A673 (cell line): ENCODE results near the gene ITGBL1. TPM values are rescaled to one million over a fixed set of nuclear protein-coding genes. Genes with fewer than 3 reads are reported as not detected.
A peak's percentile ranks its signal among the peaks of the same experiment; 100 is the strongest.

ENCODE experiments used
- BruUV-seq: library from RNA; stranded (reverse); fragments of 400-500 nt; replicated peaks from 2 replicates; lab custom pipeline; 2021; lab: Mats Ljungman, UMichigan
- CTCF ChIA-PET: fragments of 300-600 bp; sonication (Branson Sonifier 250); formaldehyde crosslinking; loops from one replicate; lab custom pipeline; 2022; ENCODE audit warnings: antibody characterized with exemption; lab: Charles Lee
- POLR2A ChIA-PET: fragments of 300-600 bp; sonication (Branson Sonifier 250); formaldehyde crosslinking; loops from one replicate; lab custom pipeline; 2022; ENCODE audit warnings: antibody characterized with exemption; ENCODE audit not compliant: low non-redundant PET; lab: Charles Lee
- DNase-seq: peaks from one replicate; pipeline ENCODE4 v3.0.0-alpha.2; 2015; ENCODE audit warnings: low spot score
- H3K27ac ChIP-seq: fragments of 200-600 bp; sonication (generic); 2 replicates; pipeline ENCODE4 v1.5.1; 2016; ENCODE audit warnings: mixed run types, low read depth, mild to moderate bottlenecking, mixed read lengths, antibody characterized with exemption, low read length; ENCODE audit not compliant: poor library complexity, severe bottlenecking
- H3K27me3 ChIP-seq: fragments of 200-600 bp; sonication (generic); replicated peaks from 2 replicates; pipeline ENCODE4 v1.6.1; 2017; ENCODE audit warnings: mixed run types, low read depth, mild to moderate bottlenecking, mixed read lengths, antibody characterized with exemption, low read length; ENCODE audit not compliant: insufficient read depth, poor library complexity
- H3K36me3 ChIP-seq: fragments of 200-600 bp; sonication (generic); 2 replicates; pipeline ENCODE4 v1.6.1; 2016; ENCODE audit warnings: mixed run types, mild to moderate bottlenecking, mixed read lengths, antibody characterized with exemption, low read length; ENCODE audit not compliant: insufficient read depth, poor library complexity, severe bottlenecking
- H3K4me1 ChIP-seq: fragments of 200-600 bp; sonication (generic); 2 replicates; pipeline ENCODE4 v1.6.1; 2017; ENCODE audit warnings: mixed run types, mild to moderate bottlenecking, mixed read lengths, antibody characterized with exemption, low read length; ENCODE audit not compliant: insufficient read depth, poor library complexity, severe bottlenecking
- H3K4me3 ChIP-seq: fragments of 200-600 bp; sonication (generic); 2 replicates; pipeline ENCODE4 v1.5.1; 2016; ENCODE audit warnings: low read depth, mixed run types, mild to moderate bottlenecking, mixed read lengths, low read length; ENCODE audit not compliant: poor library complexity, severe bottlenecking
- H3K9me3 ChIP-seq: fragments of 200-600 bp; sonication (generic); 2 replicates; pipeline ENCODE4 v1.6.1; 2016; ENCODE audit warnings: mixed run types, low read depth, mild to moderate bottlenecking, mixed read lengths, antibody characterized with exemption, low read length; ENCODE audit not compliant: poor library complexity, severe bottlenecking
- EZH2 ChIP-seq: fragments of 200-600 bp; sonication (generic); IDR thresholded peaks from 2 replicates; pipeline ENCODE4 v1.6.1; 2017; ENCODE audit warnings: borderline replicate concordance, low read depth, mild to moderate bottlenecking, mixed read lengths, antibody characterized with exemption, low read length; ENCODE audit not compliant: poor library complexity, severe bottlenecking
- intact Hi-C: fragments of 100-400 bp; cut with micrococcal nuclease; formaldehyde crosslinking; loops from one replicate; pipeline ENCODE4 v1.10.0; 2022; ENCODE audit not compliant: unreplicated experiment
- total RNA-seq: library from RNA; stranded (reverse); gene quantifications from 2 replicates; pipeline ENCODE4 v1.2.3, GENCODE V29; 2021
- TF ChIP-seq, protein P1 (sequence below): fragments of 300-800, 200-600 bp; sonication (generic); conservative IDR thresholded peaks from 2 replicates; pipeline ENCODE4 v1.5.1; 2017; ENCODE audit warnings: low read depth, mild to moderate bottlenecking, antibody characterized with exemption, low read length, moderate library complexity, mixed read lengths

The ITGBL1 gene
- total RNA-seq, 1 experiment from 2014 or later = 0.64 TPM

DNA sequence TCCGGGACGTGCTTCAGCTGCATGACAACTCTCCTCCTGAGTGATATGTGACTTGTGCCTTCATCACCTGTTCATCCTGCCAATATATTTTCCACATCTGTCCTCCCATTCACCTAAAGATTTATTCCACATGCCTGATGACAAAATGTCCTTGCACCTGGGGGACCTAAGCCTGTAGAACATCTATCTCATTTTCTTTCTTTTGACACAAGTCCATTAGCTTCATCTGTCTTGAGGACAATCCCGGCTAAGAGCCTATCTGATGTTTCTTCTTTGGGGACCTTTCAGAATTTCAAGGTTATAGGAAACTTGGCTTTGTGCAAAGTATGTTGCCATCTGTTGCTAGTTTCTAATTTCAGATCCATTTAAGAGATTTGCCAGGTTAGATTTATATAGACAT lies 41.1 kb downstream of the ITGBL1 start:
- no peak for TF ChIP-seq EZH2
- DNase-seq = no peak
- BruUV-seq = no TSS peak

DNA sequence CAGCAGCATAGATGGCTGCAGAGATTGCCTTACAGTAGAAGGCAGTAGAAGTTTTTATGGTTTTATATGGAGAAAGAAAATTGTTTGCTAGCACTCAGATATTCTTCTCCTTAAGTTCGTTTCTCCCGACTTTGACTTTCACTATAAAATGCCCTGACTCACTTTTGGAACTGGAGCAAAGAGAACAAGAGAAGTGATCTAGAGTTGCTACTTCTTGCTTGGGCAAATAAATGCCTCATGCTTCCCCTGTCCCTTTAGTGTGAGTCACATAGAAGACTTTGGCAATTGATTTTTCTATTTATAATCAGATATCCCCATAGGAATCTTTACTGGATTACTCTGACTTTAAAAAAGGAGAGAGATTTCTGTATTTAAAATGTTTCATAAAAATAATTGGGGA lies 46.9 kb downstream of the ITGBL1 start:
- BruUV-seq = no TSS peak
- H3K9me3 ChIP-seq = no peaks in the 10 kb centered on the region
- no peaks in the 10 kb centered on the region for H3K36me3 ChIP-seq
- no peak overlapping the region for H3K27ac ChIP-seq
- peaks cover 6% of the 10 kb centered on the region for H3K4me1 ChIP-seq
- intact Hi-C loops = no loop called here
- H3K27me3 ChIP-seq = no peaks in the 10 kb centered on the region
- no peak for TF ChIP-seq EZH2
- TF ChIP-seq, protein P1, sequence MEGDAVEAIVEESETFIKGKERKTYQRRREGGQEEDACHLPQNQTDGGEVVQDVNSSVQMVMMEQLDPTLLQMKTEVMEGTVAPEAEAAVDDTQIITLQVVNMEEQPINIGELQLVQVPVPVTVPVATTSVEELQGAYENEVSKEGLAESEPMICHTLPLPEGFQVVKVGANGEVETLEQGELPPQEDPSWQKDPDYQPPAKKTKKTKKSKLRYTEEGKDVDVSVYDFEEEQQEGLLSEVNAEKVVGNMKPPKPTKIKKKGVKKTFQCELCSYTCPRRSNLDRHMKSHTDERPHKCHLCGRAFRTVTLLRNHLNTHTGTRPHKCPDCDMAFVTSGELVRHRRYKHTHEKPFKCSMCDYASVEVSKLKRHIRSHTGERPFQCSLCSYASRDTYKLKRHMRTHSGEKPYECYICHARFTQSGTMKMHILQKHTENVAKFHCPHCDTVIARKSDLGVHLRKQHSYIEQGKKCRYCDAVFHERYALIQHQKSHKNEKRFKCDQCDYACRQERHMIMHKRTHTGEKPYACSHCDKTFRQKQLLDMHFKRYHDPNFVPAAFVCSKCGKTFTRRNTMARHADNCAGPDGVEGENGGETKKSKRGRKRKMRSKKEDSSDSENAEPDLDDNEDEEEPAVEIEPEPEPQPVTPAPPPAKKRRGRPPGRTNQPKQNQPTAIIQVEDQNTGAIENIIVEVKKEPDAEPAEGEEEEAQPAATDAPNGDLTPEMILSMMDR = no peak
- H3K4me3 ChIP-seq = no peak overlapping the region
- POLR2A ChIA-PET = no interaction called here
- no peak for DNase-seq
- CTCF ChIA-PET = no interaction called here

More for the DNA sequence above, 41.1 kb downstream of the ITGBL1 start:
- intact Hi-C loops = no loop called here
- Histone ChIP-seq H3K36me3 (no peaks in the 10 kb centered on the region), H3K27ac (no peak overlapping the region), H3K27me3 (no peaks in the 10 kb centered on the region), H3K4me3 (no peak overlapping the region), H3K4me1 (peaks cover 20% of the 10 kb centered on the region), H3K9me3 (peaks cover 4% of the 10 kb centered on the region)
- POLR2A ChIA-PET = no interaction called here
- CTCF ChIA-PET = no interaction called here

GRCh38 chr13:101502618-101503017 lies 50.1 kb downstream of the ITGBL1 start:
- no peaks in the 10 kb centered on the region for H3K9me3 ChIP-seq
- no peak overlapping the region for H3K27ac ChIP-seq
- ChIA-PET POLR2A (no interaction called here), CTCF (no interaction called here)
- intact Hi-C loops = no loop called here
- no peak overlapping the region for H3K4me3 ChIP-seq
- BruUV-seq = no TSS peak
- no peak for TF ChIP-seq EZH2
- TF ChIP-seq, protein P1 = no peak
- peak; percentile 45 for DNase-seq
- no peaks in the 10 kb centered on the region for H3K36me3 ChIP-seq
- H3K27me3 ChIP-seq = no peaks in the 10 kb centered on the region
- H3K4me1 ChIP-seq = peaks cover 6% of the 10 kb centered on the region

DNA sequence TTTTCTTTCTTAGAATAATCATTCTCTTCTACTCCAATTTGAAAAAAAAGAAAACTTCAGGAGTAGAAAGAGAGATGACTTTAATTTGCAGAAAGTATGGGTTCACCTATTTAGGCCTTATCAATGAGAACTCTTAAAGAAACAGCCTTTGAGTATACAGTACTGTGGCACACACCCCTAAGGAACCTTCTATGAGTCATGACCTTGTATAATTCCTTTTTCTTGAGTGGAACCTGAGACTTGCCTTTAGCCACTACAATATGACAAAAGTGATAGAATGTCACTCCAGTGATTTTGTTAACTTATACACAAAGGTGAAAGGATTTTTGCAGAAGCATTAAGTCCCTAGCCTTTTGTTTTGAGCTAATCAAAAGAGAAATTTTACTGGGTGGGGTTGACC lies 58.7 kb downstream of the ITGBL1 start:
- BruUV-seq = no TSS peak

More for the DNA sequence above, 58.7 kb downstream of the ITGBL1 start:
- ChIA-PET CTCF (no interaction called here), POLR2A (no interaction called here)
- DNase-seq = no peak
- Histone ChIP-seq H3K27ac (no peak overlapping the region), H3K36me3 (no peaks in the 10 kb centered on the region), H3K4me3 (no peak overlapping the region), H3K27me3 (no peaks in the 10 kb centered on the region), H3K9me3 (peaks cover 8% of the 10 kb centered on the region), H3K4me1 (peaks cover 29% of the 10 kb centered on the region)
- intact Hi-C loops = loop anchor here (10.0 kb wide), 2 partner anchors 404 to 1044 kb away; no protein-coding TSS in a partner anchor
- TF ChIP-seq, protein P1 = no peak
- TF ChIP-seq EZH2 = no peak
